ENCODE data around the gene ZNF492.

DNA sequence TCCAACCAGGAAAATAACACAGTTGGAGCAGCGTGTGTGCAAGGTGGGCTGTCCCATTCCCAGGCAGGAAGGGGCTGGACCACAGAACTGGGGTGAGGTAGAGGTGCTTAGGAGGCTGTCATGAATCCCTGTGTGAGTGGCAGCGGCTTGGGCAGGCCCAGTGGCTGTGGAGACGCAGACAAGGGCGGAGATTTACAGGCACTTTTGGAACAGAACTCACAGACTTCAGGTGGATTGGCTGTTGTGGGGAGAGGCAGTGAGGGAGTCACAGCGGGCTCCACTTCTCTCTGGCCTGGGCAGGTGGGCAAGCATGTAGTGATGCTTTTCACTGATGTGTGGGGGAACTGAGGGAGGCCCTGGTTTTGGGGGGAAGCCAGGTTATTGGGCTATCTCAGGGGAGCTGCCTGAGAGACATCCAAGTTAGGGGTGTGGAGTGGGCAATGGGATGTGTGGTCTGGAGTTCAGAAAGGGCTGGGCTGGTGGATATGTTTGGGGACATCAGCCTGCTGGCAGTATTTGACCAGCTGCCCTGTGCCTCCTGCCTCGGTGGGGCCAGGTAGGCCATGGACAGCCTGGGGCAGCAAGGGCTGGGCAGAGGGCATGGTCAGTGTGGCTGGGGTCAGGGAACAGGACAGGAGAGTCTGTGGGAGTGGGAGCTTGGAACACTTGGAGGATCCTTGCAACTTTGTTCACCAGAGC, 27.0 kb upstream of the ZNF492 start:
- TF ChIP-seq, protein P1, sequence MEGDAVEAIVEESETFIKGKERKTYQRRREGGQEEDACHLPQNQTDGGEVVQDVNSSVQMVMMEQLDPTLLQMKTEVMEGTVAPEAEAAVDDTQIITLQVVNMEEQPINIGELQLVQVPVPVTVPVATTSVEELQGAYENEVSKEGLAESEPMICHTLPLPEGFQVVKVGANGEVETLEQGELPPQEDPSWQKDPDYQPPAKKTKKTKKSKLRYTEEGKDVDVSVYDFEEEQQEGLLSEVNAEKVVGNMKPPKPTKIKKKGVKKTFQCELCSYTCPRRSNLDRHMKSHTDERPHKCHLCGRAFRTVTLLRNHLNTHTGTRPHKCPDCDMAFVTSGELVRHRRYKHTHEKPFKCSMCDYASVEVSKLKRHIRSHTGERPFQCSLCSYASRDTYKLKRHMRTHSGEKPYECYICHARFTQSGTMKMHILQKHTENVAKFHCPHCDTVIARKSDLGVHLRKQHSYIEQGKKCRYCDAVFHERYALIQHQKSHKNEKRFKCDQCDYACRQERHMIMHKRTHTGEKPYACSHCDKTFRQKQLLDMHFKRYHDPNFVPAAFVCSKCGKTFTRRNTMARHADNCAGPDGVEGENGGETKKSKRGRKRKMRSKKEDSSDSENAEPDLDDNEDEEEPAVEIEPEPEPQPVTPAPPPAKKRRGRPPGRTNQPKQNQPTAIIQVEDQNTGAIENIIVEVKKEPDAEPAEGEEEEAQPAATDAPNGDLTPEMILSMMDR (IDR thresholded peaks at IDR 0.05): no peak
- TF ChIP-seq EZH2 (IDR thresholded peaks at IDR 0.05) (no peak), EZH2phosphoT487 (IDR thresholded peaks at IDR 0.05) (no peak)
